Lower lobe of right lung (tissue), 2 donors: ENCODE results near the gene SLC41A3. TPM values are rescaled to one million over a fixed set of nuclear protein-coding genes. Genes with fewer than 3 reads are reported as not detected.

Source experiments
- ATAC-seq, 2 donors: fragments of 200-7000 bp; cut with Tn5 transposase; one replicate each; pipeline ENCODE4 v1.9.1; 2020 to 2022; ENCODE audit warnings: mild to moderate bottlenecking in 2 of 2, moderate library complexity in 2 of 2
- DNase-seq: peaks from one replicate; pipeline ENCODE4 v3.0.0-alpha.2; 2020
- H3K27ac ChIP-seq: fragments of 200-600 bp; one replicate; pipeline ENCODE4 v1.8.0; 2022
- H3K27me3 ChIP-seq: fragments of 200-600 bp; one replicate; pipeline ENCODE4 v1.8.0; 2022; ENCODE audit warnings: low read depth
- H3K36me3 ChIP-seq: fragments of 200-600 bp; one replicate; pipeline ENCODE4 v1.8.0; 2022; ENCODE audit warnings: mild to moderate bottlenecking
- H3K4me1 ChIP-seq: fragments of 200-600 bp; one replicate; pipeline ENCODE4 v1.8.0; 2022
- H3K4me3 ChIP-seq: fragments of 200-600 bp; one replicate; pipeline ENCODE4 v1.8.0; 2022; ENCODE audit warnings: mild to moderate bottlenecking
- H3K9me3 ChIP-seq: fragments of 200-600 bp; one replicate; pipeline ENCODE4 v1.8.0; 2022
- intact Hi-C: fragments of 100-400 bp; cut with DNase I; formaldehyde crosslinking; loops from one replicate; pipeline ENCODE4 v1.11.0; 2022
- total RNA-seq: library from RNA; stranded (reverse); fragmentation: NEBNext Ultra II Directional; extraction: Animal tissue kit (Norgen Biotek cat#: 25700); gene quantifications from one replicate; pipeline ENCODE4 v1.2.1, GENCODE V29; 2021
- TF ChIP-seq, protein P1 (sequence below): fragments of 200-600 bp; IDR thresholded peaks from one replicate; pipeline ENCODE4 v1.8.0; 2022; ENCODE audit warnings: antibody characterized with exemption, mild to moderate bottlenecking
- donor health status: DM: no; HTN: yes; CAD: no; lungs with severe emphysema.

The SLC41A3 gene
- total RNA-seq, 1 donor from 2014 or later: 36.2 TPM

GRCh38 chr3:126064627-126065258, 19.2 kb downstream of the SLC41A3 start:
- H3K9me3 ChIP-seq: no peaks in the 10 kb centered on the region
- intact Hi-C loops: no loop called here
- TF ChIP-seq, protein P1, sequence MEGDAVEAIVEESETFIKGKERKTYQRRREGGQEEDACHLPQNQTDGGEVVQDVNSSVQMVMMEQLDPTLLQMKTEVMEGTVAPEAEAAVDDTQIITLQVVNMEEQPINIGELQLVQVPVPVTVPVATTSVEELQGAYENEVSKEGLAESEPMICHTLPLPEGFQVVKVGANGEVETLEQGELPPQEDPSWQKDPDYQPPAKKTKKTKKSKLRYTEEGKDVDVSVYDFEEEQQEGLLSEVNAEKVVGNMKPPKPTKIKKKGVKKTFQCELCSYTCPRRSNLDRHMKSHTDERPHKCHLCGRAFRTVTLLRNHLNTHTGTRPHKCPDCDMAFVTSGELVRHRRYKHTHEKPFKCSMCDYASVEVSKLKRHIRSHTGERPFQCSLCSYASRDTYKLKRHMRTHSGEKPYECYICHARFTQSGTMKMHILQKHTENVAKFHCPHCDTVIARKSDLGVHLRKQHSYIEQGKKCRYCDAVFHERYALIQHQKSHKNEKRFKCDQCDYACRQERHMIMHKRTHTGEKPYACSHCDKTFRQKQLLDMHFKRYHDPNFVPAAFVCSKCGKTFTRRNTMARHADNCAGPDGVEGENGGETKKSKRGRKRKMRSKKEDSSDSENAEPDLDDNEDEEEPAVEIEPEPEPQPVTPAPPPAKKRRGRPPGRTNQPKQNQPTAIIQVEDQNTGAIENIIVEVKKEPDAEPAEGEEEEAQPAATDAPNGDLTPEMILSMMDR: no peak
- H3K27me3 ChIP-seq: no peaks in the 10 kb centered on the region
- no peaks in the 10 kb centered on the region for H3K4me1 ChIP-seq
- ATAC-seq (peak; percentile 54 to 81), DNase-seq (peak; percentile 62)
- no peak overlapping the region for H3K27ac ChIP-seq
- peaks cover 5% of the 10 kb centered on the region for H3K36me3 ChIP-seq
- H3K4me3 ChIP-seq: no peak overlapping the region

DNA sequence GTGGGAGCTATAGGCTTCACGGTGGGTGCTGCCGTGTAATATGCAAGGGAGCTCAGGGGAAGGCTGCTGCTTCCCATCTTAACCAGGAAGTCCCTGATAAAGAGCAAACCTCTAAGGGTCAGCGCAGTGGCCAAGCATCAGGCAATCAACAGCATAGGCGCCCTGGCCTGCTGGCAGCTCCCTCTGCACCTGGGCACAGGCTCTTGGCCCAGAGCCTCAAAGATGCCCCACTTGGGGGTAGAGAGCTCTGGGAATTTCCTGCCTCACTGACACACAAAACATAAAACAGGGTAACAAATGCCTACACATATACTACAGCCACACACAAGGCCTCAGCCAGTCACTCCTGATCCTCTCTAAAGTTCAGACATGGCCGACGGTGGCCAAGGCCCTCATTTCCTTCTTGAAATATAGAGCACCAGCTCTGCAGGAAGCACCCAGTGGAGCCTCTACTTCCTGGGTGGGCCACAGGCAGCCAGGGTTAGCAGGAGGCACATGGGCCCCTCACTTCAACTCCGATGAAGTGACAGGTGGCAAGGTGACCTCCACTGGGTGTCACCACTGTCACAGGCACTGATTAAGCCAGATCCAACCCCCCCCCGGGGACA, 20.5 kb downstream of the SLC41A3 start:
- Histone ChIP-seq H3K27ac (no peak overlapping the region), H3K9me3 (no peaks in the 10 kb centered on the region)
- DNase-seq: no peak

GRCh38 chr3:126061301-126062032, 22.5 kb downstream of the SLC41A3 start:
- no peak for DNase-seq
- intact Hi-C loops: no loop called here

More for the DNA sequence above, 20.5 kb downstream of the SLC41A3 start:
- Histone ChIP-seq H3K4me1 (no peaks in the 10 kb centered on the region), H3K4me3 (no peak overlapping the region), H3K27me3 (no peaks in the 10 kb centered on the region), H3K36me3 (peaks cover 9% of the 10 kb centered on the region)
- TF ChIP-seq, protein P1: no peak
- intact Hi-C loops: no loop called here
- no peak for ATAC-seq

GRCh38 chr3:126060613-126061145, 23.2 kb downstream of the SLC41A3 start:
- no peak for DNase-seq
- H3K4me3 ChIP-seq: no peak overlapping the region
- peaks cover 4% of the 10 kb centered on the region for H3K36me3 ChIP-seq
- H3K9me3 ChIP-seq: no peaks in the 10 kb centered on the region
- H3K4me1 ChIP-seq: no peaks in the 10 kb centered on the region
- intact Hi-C loops: no loop called here
- ATAC-seq: no peak
- no peak overlapping the region for H3K27ac ChIP-seq
- TF ChIP-seq, protein P1: no peak
- no peaks in the 10 kb centered on the region for H3K27me3 ChIP-seq

More at GRCh38 chr3:126061301-126062032, 22.5 kb downstream of the SLC41A3 start:
- H3K27me3 ChIP-seq: no peaks in the 10 kb centered on the region
- H3K9me3 ChIP-seq: no peaks in the 10 kb centered on the region
- H3K36me3 ChIP-seq: peaks cover 4% of the 10 kb centered on the region
- no peak overlapping the region for H3K4me3 ChIP-seq
- TF ChIP-seq, protein P1: no peak
- ATAC-seq: no peak
- H3K4me1 ChIP-seq: no peaks in the 10 kb centered on the region
- H3K27ac ChIP-seq: no peak overlapping the region

DNA sequence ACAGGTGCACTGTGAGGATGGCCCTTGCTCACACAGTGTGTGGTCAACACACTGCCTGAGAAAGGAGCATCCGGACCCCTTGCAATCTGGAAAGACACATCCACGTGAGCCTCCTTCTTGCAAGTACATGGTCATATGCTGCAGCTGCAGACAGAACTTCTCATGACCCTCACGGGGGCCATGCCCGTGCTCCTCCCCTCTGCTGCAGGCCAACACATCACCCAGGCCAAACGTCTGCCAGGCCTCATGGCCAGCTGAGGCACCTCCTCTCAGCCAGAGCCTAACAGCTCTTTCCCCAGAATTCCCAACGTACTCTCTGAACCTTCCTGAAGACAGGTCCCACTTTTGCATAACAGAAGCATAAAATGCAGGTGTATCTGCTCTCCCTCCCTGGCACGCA, 25.3 kb downstream of the SLC41A3 start:
- no peak overlapping the region for H3K4me3 ChIP-seq
- DNase-seq: no peak
- TF ChIP-seq, protein P1: no peak
- no peaks in the 10 kb centered on the region for H3K9me3 ChIP-seq
- H3K27ac ChIP-seq: no peak overlapping the region
- peaks cover 4% of the 10 kb centered on the region for H3K36me3 ChIP-seq
- no peak for ATAC-seq
- intact Hi-C loops: no loop called here
- no peaks in the 10 kb centered on the region for H3K27me3 ChIP-seq
- no peaks in the 10 kb centered on the region for H3K4me1 ChIP-seq
